ENCODE results near the gene RFNG. TPM values are rescaled to one million over a fixed set of nuclear protein-coding genes. Genes with fewer than 3 reads are reported as not detected.

Gene RFNG
- total RNA-seq, 1 donor from 2014 or later = 21.2 TPM

DNA sequence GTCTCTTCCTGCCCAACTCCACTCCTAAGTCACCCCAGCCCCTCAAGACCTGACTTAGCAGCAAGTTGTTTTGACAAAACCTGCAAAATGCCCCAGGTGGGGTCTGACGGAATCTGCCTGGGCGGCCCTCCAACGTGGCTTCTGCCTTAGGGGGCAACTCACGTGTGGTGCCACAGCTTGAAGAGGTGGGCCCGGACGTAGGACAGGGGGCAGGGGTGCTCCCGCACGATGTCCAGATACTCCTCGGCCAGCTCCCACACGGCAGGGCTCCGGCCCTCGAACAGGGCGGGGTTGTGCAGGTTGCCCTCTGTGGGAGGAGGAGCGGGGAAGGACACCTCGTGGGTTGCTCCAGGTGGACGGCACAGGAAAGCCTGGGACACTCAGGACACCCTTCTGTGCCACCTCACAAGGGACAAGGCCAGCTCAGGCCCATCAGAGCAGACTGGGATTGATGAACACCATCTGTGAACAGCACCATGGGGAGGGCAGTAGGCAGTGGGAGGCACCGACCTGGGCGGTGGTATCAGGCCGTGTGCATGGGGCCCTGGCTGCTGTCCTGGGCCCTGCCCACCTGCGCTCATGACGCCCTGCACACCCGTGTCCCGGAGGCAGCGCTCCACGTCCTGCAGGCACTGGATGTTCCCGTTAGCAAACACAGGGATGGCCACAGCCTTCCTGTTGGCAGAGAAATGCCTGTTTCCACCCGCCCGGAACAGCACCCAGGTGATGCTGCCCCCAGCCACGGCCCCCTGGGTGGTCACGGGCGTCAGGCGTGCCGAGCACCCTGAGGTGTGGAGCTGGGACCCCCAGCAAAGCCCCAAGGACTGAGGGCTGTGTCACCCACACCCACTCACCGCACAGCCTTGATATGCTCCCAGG is 9.7 kb upstream of the RFNG start:
- DNase-seq (ENCODE audit: low spot score in 2 of 2) (no peak), FAIRE-seq (no peak)

DNA sequence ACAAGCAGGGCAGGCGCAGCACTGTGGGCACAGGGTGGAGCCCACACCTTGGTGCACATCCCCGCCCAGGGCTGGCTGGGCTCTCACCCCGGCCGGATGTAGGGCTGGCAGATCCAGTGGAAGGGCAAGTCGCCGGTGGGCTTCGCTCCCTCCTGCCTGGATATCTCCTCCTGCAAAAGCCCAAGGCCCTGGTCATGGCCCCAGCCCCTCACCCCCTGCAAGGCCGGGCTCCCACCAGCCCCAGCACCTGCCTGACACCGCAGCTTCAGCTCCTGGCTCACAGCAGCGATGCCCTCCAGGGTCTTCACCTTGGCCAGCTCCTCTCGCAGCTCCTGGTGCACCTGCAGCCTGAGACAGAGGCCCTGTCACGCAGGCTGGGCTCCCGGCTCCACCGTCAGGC is 9.0 kb upstream of the RFNG start:
- DNase-seq (ENCODE audit: low spot score in 2 of 2) (no peak), FAIRE-seq (no peak)

DNA sequence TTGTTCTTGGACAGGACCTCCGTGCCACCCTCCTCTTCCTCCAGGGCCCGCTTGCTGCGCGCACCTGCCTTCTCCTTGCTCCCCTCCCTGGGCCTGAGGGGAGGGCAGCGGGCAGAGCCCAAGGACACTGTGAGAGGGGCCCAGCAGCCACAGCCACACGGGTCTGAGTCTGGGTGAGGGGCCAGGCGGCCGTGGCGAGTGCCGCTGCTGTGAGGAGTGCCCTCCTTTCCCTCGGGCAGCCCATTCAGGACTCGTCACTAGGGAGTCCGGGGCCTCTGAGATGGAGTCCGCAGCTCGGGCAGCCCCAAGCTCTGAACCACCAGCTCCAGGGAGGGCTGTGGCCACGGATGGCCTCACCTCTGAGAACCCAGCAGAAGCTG is 8.4 kb upstream of the RFNG start:
- FAIRE-seq (no peak), DNase-seq (ENCODE audit: low spot score in 2 of 2) (no peak)

DNA sequence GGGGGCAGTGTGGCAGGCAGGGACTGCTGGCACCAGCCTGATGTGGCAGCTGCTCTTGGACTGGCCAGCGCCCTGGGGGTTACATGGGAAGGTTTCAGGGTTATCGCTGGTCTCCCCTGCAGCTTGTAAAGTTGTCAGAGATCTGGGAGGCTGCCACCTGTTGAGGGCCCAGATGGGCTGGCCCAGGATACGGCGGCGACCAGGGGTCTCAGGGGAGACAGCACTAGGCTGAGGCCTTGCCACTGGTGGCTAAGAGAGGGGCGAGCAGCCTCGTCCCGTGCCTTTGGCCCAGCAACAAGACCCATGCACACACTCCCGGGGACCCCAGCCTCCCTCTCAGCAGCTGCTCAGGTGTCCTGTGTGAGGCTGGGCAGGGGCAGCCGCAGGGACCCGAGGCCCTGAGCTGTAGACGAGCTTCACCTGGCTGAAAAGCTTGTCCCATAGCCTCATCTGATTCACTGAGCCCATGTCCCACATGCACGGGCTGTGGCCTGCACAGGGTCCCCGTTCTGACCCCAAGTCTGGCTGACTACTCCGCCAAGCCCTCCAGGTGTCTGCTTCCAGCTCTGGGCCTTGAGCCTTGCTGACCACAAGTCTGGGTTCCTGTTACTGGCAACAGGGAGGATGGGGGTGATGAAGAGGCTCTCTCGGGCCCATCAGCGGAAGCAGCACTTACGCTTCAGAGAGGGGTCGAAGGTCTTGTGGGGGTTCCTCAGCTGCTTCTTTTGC is 7.8 kb upstream of the RFNG start:
- FAIRE-seq (no peak), DNase-seq (ENCODE audit: low spot score in 2 of 2) (no peak)

DNA sequence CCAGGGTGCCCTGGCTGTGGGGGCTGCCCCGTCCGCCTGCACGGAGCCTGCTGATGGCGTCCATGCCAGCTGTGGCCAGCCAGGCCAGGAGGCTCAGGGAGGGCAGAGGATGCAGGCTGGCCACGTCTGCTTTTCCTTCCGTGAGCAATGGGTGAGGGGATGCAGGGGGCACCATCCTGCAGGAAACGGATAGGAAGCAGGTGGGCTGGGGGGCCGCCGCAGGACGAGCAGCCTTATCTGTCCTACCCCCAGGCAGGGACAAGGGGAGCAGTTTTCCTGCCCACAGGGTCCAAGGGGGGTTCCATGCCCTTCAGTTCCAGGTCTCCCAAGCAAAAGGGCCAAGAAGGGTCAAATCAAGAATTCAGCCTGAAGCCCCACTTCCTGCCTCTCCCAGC is 7.2 kb upstream of the RFNG start:
- DNase-seq (ENCODE audit: low spot score in 2 of 2) (no peak), FAIRE-seq (no peak)

DNA sequence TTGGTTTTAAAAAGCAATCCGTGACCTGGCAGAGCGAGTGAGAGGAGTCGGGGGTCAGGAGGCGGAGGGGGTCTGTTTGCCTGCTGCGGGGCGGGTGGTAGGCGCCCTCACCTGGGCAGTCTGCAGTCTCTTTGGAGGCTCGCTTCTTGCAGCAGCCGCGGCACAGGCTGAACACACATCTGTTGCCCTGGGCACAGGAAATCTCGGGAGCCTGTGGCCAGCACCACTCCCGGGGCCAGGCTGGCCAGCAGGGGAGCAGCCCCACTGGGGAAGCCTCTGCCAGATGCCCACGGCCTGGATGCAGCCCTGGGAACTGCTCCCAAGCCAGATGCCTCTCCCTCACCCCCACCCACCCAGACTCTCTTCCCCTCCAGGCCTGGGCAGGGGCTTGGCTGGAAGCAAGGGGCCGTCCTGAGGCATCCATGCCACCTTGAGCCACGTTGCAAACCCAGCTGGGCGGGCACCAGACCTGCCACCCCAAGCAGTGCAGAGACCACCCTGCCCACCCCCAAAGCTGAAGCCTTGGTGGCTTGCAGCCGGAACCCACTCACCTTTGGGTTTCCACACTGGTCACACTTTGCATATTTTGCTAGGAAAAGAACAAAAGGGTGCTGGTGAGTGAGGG is 6.7 kb upstream of the RFNG start:
- DNase-seq (ENCODE audit: low spot score in 2 of 2) (no peak), FAIRE-seq (no peak)

DNA sequence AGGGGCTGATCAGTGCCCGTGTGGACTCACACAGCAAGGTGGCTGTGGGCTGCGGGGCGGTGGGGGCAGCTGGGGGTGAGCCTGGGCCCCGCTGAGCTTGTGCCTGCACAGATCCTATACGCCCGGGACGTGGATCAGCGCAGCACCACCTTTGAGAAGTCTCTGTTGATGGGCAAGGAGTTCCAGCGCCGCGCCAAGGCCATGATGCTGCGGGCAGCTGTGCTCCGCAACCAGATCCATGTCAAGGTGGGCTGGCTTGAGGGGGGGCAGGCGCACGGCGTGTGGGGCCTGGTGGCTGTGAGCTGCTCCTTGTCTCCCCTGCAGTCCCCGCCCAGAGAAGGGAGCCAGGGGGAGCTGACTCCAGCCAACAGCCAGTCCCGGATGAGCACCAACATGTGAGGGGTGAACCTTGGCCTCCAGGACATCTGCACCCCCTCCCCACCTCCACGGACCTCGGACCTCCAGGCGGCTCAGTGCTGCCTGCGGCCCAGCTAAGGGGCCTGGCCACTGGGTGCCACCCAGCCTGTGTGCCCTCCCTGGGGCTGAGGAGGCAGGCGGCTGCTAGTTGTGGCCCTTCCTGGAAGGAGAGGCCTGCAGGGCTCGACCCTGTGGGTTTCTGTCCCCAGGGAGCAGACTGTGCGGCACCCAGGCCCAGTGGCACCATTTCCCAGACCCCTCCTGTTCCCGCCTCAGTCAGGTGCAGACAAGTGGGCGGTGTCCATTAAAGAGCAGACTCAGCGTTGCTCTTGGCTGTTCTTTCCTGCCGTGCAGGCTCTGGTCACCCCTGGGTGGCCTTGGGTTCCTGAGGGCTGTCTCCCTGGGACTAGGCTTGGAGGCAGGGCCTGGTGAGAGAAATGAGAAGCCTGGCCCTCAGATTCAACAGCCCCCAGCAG is 5.4 kb upstream of the RFNG start:
- FAIRE-seq = no peak

DNA sequence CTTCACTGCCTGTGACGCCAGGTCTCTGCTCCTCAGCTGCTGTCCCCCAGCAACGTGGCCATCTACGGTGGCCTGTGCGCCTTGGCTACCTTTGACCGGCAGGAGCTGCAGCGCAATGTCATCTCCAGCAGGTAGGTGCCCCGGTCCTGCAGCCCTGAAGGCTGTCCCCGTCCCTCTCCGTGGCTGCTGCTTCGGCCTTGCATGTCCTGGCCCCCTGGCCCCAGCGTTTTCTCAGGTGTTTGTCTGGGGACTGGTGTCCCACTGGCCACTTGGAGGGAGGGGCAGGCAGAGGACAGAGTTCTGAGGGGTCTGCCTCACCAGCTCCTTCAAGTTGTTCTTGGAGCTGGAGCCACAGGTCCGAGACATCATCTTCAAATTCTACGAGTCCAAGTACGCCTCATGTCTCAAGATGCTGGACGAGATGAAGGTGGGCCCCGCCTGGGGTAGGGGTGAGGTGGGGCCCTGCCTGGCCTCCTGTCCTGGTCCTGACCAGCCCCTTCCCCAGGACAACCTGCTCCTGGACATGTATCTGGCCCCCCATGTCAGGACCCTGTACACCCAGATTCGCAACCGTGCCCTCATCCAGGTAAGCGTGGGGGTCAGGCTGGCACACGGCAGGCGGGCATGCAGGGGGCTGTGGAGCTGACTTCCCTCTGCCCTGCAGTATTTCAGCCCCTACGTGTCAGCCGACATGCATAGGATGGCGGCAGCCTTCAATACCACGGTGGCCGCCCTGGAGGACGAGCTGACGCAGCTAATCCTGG is 4.5 kb upstream of the RFNG start:
- DNase-seq (ENCODE audit: low spot score in 2 of 2) (no peak), FAIRE-seq (no peak)

More for the DNA sequence above, 5.4 kb upstream of the RFNG start:
- DNase-seq (ENCODE audit: low spot score in 2 of 2) = no peak

DNA sequence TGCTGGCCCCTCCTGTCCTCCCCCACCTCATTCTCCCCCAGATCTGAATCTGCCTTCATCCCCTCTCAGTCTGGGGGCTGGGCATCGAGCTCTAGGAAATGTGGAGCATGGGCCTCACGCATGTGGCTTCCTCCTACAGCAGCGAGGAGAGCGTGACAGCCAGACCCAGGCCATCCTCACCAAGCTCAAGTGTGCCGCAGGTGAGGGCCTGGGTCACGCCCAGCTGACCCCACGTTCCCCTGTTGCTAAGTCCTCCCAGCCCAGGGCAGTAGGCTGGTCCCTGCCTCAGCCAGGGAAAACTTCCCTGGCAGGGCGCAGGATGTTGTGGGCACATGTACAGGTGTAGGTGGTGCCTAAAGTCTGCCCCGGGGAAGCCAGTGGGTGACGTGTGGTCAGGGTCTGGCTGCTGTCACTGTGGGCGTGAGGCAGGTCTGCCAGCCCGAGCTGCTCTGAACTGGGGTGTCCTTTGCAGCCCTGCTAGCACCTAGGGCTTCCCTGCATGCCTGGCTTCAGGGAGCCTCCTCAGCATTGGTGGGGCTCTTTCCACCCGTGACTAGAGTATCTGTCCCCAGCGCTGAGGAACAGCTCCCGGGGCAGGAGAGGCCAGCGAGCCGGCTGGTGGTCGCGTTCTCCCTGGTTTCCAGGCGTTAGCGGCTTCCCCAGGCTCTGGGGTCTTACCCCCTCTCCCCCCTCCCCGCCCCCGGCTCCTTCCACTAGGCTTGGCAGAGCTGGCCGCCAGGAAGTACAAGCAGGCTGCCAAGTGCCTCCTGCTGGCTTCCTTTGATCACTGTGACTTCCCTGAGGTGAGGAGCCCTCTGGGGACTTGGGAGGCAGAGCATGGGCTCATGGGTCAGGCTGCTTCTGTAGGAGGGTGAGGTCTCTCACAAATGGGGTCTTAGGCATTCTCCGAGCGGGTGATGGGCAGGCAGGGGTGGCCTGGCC is 3.7 kb upstream of the RFNG start:
- DNase-seq (ENCODE audit: low spot score in 2 of 2) = no peak
- no peak for FAIRE-seq

DNA sequence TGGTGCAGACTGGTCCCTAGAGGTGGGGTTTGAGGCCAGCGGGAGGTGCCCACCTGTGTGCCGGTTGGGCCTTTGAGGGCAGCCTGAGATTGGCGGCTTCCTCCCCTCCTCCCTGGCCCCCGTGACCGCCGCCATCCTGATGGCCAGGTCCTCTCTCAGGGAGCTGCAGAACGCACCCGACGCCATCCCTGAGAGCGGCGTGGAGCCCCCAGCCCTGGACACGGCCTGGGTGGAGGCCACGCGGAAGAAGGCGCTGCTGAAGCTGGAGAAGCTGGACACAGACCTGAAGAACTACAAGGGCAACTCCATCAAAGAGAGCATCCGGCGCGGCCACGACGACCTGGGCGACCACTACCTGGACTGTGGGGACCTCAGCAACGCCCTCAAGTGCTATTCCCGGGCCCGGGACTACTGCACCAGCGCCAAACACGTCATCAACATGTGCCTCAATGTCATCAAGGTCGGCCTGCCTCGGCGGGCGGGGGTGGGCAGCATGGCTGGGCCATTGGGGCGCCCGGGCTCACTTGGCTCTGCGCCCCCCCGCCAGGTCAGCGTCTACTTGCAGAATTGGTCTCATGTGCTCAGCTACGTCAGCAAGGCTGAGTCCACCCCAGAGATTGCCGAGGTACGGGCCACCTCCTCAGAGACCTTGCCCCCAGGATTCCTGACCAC is 2.9 kb upstream of the RFNG start:
- FAIRE-seq = no peak
- DNase-seq (ENCODE audit: low spot score in 2 of 2) = no peak

DNA sequence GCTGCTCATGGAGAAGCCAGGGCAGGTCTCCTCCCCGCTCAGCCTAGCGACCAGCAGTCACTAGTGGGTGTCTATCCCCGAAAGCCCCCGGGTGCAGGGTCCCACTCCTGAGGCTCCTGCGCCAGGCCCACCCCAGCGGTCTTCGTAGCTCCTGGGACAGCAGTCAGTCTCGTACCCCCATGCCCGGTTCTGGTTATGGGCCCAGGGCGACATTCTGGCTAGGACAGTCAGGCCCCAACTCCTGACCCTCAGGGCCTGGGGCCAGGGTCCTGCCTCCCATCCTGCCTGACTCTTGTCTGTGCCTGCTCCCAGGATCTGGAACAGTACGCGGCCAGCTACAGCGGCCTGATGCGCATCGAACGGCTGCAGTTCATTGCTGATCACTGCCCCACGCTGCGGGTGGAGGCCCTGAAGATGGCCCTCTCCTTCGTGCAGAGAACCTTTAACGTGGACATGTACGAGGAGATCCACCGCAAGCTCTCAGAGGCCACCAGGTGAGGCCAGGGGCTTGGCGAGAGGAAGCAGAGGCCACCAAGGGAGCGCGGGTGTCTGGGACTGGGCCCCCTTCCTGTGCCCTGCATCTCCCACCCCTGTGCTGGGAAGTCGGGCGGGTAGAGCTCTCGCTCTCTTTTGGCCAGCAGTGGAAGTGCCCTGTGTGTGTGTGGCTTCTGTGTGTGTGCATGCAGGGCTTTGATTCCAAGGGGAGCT is 2.1 kb upstream of the RFNG start:
- DNase-seq (ENCODE audit: low spot score in 2 of 2) = no peak
- FAIRE-seq = no peak

DNA sequence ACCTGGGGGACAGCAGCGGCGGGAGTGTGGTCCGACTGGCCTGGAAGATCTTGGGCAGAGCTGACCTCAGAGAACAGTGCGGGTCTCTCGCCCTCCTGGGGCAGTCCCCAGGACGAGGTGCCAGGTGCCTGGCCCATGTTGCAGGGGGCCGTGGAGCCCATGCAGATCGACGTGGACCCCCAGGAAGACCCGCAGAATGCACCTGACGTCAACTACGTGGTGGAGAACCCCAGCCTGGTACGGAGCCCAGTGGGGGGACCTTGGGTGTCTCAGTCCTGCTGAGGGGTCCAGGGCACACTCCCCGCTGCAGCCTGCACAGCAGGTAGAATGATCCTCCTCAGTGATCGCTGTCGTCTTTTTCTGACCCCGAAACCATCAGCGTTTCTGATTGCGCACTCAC is 1.5 kb upstream of the RFNG start:
- DNase-seq (ENCODE audit: low spot score in 2 of 2) (no peak), FAIRE-seq (no peak)

DNA sequence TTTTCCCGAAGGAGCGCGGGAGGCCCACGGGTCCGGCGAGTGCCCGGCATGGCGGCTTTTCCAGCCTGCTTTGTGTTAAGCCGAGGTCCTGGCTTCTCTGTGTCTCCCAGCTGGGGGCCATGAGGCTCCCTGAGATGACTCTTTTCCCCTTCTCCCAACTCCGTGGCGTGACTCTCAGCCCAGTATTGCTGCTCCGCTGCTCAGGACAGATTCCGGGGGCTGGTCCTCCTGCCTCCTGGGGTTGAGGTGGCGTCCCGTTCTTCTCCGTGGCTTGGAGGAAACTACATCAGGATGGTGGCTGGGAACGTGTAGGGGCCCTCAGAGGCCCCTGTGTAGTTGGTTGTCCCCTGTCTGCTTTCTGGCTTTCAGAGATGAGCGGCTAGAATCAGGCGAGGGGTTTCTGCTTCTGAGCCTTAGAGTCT is 1.0 kb upstream of the RFNG start:
- FAIRE-seq = no peak

DNA sequence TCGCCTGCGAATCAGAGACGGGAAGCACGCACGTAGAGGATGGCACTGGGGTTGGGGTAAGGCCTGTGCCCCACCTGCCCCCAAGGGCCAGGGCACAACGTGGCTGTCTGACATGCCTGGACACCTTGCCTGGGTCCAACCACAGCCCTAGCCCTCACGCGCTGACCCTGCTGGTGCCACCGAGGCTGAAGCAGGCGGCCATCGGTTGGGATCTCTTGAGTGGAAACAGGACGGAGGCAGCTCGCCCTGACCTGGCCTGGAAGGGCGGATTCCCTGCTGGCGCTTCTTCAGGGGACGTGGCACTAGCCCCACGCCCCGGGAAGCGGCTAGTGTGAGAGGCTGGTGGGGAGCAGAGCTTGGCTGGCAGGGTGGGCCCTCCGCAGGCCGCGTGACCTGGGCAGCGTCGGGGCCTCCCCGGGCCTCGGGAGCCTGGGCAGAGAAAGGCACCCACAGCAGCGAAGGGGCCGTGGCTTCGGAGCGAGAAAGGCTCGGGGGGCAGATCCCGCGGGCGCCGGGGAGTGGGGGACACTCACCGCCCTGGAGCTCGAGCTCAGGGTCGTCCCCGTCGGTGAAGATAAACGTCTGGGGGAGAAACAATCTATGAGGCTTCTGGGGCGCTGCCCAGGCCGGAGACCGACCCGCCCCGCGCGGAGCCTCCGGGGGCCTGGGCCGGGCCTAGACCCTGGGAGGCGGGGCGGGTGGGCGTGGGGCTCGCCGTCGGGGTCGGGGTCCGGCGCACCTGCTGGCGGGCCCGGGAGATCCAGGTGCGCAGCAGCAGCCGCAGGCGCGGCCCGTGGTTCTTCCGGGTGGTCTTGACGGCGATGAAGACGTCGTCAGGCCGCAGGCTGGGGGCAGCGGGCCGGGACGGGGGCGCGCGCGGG is 610 bp downstream of the RFNG start:
- FAIRE-seq (no peak), DNase-seq (ENCODE audit: low spot score in 2 of 2) (peak in 1 of 2 donors; percentile 53)

More for the DNA sequence above, 1.0 kb upstream of the RFNG start:
- DNase-seq (ENCODE audit: low spot score in 2 of 2) = no peak

DNA sequence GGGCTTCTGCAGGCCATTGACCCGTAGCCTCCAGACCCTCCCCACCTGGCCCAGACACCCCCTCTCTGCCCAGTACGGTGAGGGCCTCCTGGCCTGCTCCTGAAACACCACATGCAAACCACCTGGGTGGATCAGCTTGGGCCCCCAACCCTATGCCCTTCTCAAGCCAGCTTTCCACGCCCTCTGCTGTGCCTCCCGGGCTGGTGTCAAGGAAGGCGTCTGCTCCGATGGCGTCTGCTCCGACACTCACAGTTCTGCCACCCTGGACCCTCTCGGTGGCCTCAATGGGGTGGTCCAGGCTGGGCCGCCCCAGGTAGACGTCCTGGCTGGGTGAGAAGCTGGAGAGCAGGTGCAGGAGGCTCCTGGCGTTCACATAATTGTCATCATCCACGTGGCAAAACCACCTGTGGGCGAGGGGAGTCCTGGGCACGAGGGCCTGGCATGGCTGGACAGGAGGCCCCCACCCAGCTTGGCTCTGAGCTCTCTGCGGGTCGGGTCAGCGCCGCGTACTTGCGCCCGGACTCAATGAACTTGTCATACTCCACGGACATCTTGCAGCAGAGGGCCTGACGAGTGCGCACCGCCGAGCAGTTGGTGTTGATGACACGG is 1.4 kb downstream of the RFNG start:
- DNase-seq (ENCODE audit: low spot score in 2 of 2) = no peak
- FAIRE-seq = no peak

DNA sequence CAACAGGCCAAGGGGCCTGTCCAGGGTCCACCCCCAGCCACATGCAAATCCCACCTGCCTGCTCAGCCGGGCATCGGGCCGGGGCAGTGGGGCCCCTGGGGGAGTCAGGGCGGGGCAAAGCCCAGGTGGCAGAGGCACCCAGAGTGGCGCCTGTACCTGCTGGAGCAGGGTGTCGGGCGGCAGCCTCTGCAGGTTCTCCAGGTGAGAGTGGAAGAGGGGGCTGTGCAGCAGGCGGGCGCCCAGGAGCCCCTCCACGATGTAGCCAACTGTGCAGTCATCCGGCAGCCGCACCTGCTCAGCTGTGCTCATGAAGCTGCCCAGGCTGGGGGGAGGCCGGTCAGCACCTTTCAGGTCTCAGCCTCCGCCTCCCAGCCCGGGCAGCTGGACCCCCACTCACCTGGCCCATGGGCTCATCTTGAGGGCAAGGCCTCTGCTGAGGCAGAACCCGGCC is 2.1 kb downstream of the RFNG start:
- DNase-seq (ENCODE audit: low spot score in 2 of 2) (no peak), FAIRE-seq (no peak)

Measured in frontal cortex (tissue), 4 donors.